ENCODE results near the gene HYAL1.

Gene HYAL1
- total RNA-seq = 0 to 0.63 reads per million in 2 donors

GRCh38 chr3:50303013-50303815, at the start of gene HYAL1:
Gene HYAL1 (minus strand): TSS chr3:50303574. CDS start chr3:50302956, 618 bp downstream.
- no peak for DNase-seq

GRCh38 chr3:50352781-50353180, 49.4 kb upstream of the HYAL1 start:
- DNase-seq = no peak

GRCh38 chr3:50351323-50351697, 47.9 kb upstream of the HYAL1 start:
- no peak for DNase-seq

- peak; percentile 98 for DNase-seq
Observed at GRCh38 chr3:50350527-50351322, 47.4 kb upstream of the HYAL1 start, which contains the start of the genes CYB561D2 and NPRL2. Gene CYB561D2 (plus strand): TSS chr3:50350862. CDS start chr3:50351434, 572 bp downstream. Gene NPRL2 (minus strand): TSS chr3:50350775. CDS start chr3:50350652, 123 bp downstream.

GRCh38 chr3:50350213-50350526, 46.8 kb upstream of the HYAL1 start:
- DNase-seq = no peak

GRCh38 chr3:50347187-50347813, 43.9 kb upstream of the HYAL1 start:
- peak; percentile 68 for DNase-seq

- peak; percentile 73 for DNase-seq
Observed at GRCh38 chr3:50345586-50346234, 42.3 kb upstream of the HYAL1 start, which contains the start of gene ZMYND10. Gene ZMYND10 (minus strand): TSS chr3:50345732. CDS start chr3:50345579, 153 bp downstream.

- DNase-seq = no peak
Observed at GRCh38 chr3:50345008-50345407, 41.6 kb upstream of the HYAL1 start.

- DNase-seq = no peak
Observed at GRCh38 chr3:50342813-50343633, 39.6 kb upstream of the HYAL1 start.

GRCh38 chr3:50341996-50342650, 38.7 kb upstream of the HYAL1 start:
- no peak for DNase-seq

GRCh38 chr3:50341537-50341936, 38.2 kb upstream of the HYAL1 start:
- DNase-seq = no peak

GRCh38 chr3:50340448-50341329, 37.3 kb upstream of the HYAL1 start, which contains the start of gene RASSF1:
Gene RASSF1 (minus strand): TSS chr3:50340836. CDS start chr3:50340805, 31 bp downstream.
- peak; percentile 51 for DNase-seq

- DNase-seq = no peak
Observed at GRCh38 chr3:50340147-50340447, 36.7 kb upstream of the HYAL1 start.

GRCh38 chr3:50339485-50340146, 36.2 kb upstream of the HYAL1 start:
- no peak for DNase-seq

GRCh38 chr3:50338965-50339364, 35.6 kb upstream of the HYAL1 start:
- no peak for DNase-seq

GRCh38 chr3:50337175-50337861, 33.9 kb upstream of the HYAL1 start:
- DNase-seq = peak; percentile 86

GRCh38 chr3:50336452-50337174, 33.2 kb upstream of the HYAL1 start:
- DNase-seq = no peak

- DNase-seq = no peak
Observed at GRCh38 chr3:50334339-50335075, 31.1 kb upstream of the HYAL1 start.

Measured in T-helper 9 cell (primary cell).